Naive thymus-derived CD8-positive, alpha-beta T cell (primary cell): Measurements from ENCODE around the gene FAR1. TPM values are rescaled to one million over a fixed set of nuclear protein-coding genes. Genes with fewer than 3 reads are reported as not detected.
"Not testable (repeated sequence)": the region's sequence is repeated elsewhere in the genome, so short reads cannot be mapped to it uniquely, and the experiment has no call there.

Source experiments
- ATAC-seq, 2 donors: fragments of 150-1000 bp; cut with Tn5 transposase in 1 of 2; sonication (Bioruptor Pico), chemical (Tn5 transposase) in 1 of 2; 1 replicate in 1 of 2; 2 replicates in 1 of 2; pipeline ENCODE4 v1.10.0; 2021; ENCODE audit warnings: mild to moderate bottlenecking in 2 of 2, moderate library complexity in 2 of 2
- POLR2A ChIA-PET: fragments of 350-600 bp; sonication (Branson Sonifier 250); formaldehyde crosslinking; loops from one replicate; lab custom pipeline; 2021; ENCODE audit warnings: antibody characterized with exemption; lab: Charles Lee
- DNase-seq, 10 donors: peaks; one replicate each; pipeline versions ENCODE4 v3.0.0 to v3.0.0-alpha.2; 2020 to 2022
- H3K27ac Mint-ChIP-seq, 10 donors: one replicate each; pipeline ENCODE4 v1.8.0; 2020 to 2022; ENCODE audit warnings: mild to moderate bottlenecking in 10 of 10, mixed read lengths in 10 of 10, moderate library complexity in 4 of 10, inconsistent platforms in 1 of 10
- H3K27me3 Mint-ChIP-seq, 5 donors: one replicate each; pipeline ENCODE4 v1.8.0; 2021 to 2022; ENCODE audit warnings: mixed read lengths in 5 of 5
- H3K36me3 Mint-ChIP-seq, 3 donors: one replicate each; pipeline ENCODE4 v1.8.0; 2020 to 2022; ENCODE audit warnings: mixed read lengths in 3 of 3, mild to moderate bottlenecking in 2 of 3, inconsistent platforms in 1 of 3
- H3K4me1 Mint-ChIP-seq, 4 donors: one replicate each; pipeline ENCODE4 v1.8.0; 2021 to 2022; ENCODE audit warnings: mixed read lengths in 4 of 4
- H3K4me3 Mint-ChIP-seq, 10 donors: one replicate each; pipeline ENCODE4 v1.8.0; 2020 to 2022; ENCODE audit warnings: mild to moderate bottlenecking in 10 of 10, mixed read lengths in 10 of 10, moderate library complexity in 6 of 10, inconsistent platforms in 1 of 10
- H3K9me3 Mint-ChIP-seq, 9 donors: one replicate each; pipeline ENCODE4 v1.8.0; 2020 to 2022; ENCODE audit warnings: mixed read lengths in 9 of 9, mild to moderate bottlenecking in 3 of 9, inconsistent platforms in 1 of 9, moderate library complexity in 1 of 9
- polyA plus RNA-seq, 3 donors: library from polyadenylated mRNA; unstranded; fragments of 300-500 nt; fragmentation: Illumina TruSeq; gene quantifications; one replicate each; pipeline ENCODE4 v1.2.3, GENCODE V29; 2021
- total RNA-seq, 8 experiments: library from RNA in 2 of 8; stranded (reverse) in 2 of 8; gene quantifications; one replicate each; pipeline ENCODE4 v1.2.3 and lab custom pipeline; 2021 to 2026

The FAR1 gene
- total and polyA plus RNA-seq, 5 experiments from 2014 or later, result 6.0 to 38.1 (median 12.8) TPM

GRCh38 chr11:13726456-13726855 is 58.0 kb downstream of the FAR1 start:
- no peak overlapping the region for H3K4me3 Mint-ChIP-seq
- H3K9me3 Mint-ChIP-seq, result no peaks in the 10 kb centered on the region
- H3K36me3 Mint-ChIP-seq, result peaks cover 22 to 69% (median 25%) of the 10 kb centered on the region in 3 donors
- POLR2A ChIA-PET, result no interaction called here
- H3K27me3 Mint-ChIP-seq, result no peaks in the 10 kb centered on the region
- no peaks in the 10 kb centered on the region for H3K4me1 Mint-ChIP-seq
- no peak for DNase-seq
- H3K27ac Mint-ChIP-seq, result no peak overlapping the region
- no peak for ATAC-seq

GRCh38 chr11:13728076-13728475 is 59.6 kb downstream of the FAR1 start:
- DNase-seq, result no peak
- Mint-ChIP-seq H3K36me3 (peaks cover 18 to 54% (median 22%) of the 10 kb centered on the region in 3 donors), H3K4me3 (no peak overlapping the region), H3K9me3 (no peaks in the 10 kb centered on the region), H3K27ac (no peak overlapping the region), H3K4me1 (no peaks in the 10 kb centered on the region), H3K27me3 (no peaks in the 10 kb centered on the region)
- POLR2A ChIA-PET, result no interaction called here
- no peak for ATAC-seq

- Mint-ChIP-seq H3K4me3 (no peak overlapping the region), H3K4me1 (peaks cover 0 to 2% (median 0%) of the 10 kb centered on the region in 4 donors), H3K27ac (no peak overlapping the region), H3K9me3 (no peaks in the 10 kb centered on the region), H3K27me3 (peaks cover 0 to 2% (median 0%) of the 10 kb centered on the region in 5 donors), H3K36me3 (peaks cover 0 to 3% (median 0%) of the 10 kb centered on the region in 3 donors)
- no peak for ATAC-seq
- POLR2A ChIA-PET, result no interaction called here
- DNase-seq, result no peak
Observed at GRCh38 chr11:13734530-13734929, 66.1 kb downstream of the FAR1 start.

- peaks cover 24 to 61% (median 40%) of the 10 kb centered on the region in 5 donors for H3K27me3 Mint-ChIP-seq
Observed at GRCh38 chr11:13745165-13745564, 76.7 kb downstream of the FAR1 start.

GRCh38 chr11:13753316-13753715 is 84.8 kb downstream of the FAR1 start:
- H3K4me3 Mint-ChIP-seq, POLR2A ChIA-PET, H3K27ac Mint-ChIP-seq, ATAC-seq, H3K4me1 Mint-ChIP-seq, DNase-seq: not testable (repeated sequence)
- Mint-ChIP-seq H3K27me3 (peaks cover 0 to 12% (median 10%) of the 10 kb centered on the region in 5 donors), H3K36me3 (peaks cover 0 to 14% (median 7%) of the 10 kb centered on the region in 3 donors), H3K9me3 (peaks cover 0 to 20% (median 1%) of the 10 kb centered on the region in 9 donors)

More at GRCh38 chr11:13745165-13745564, 76.7 kb downstream of the FAR1 start:
- Mint-ChIP-seq H3K27ac (no peak overlapping the region), H3K4me3 (no peak overlapping the region), H3K9me3 (peaks cover 0 to 9% (median 0%) of the 10 kb centered on the region in 9 donors), H3K4me1 (peaks cover 0 to 3% (median 0%) of the 10 kb centered on the region in 4 donors), H3K36me3 (peaks cover 0 to 7% (median 0%) of the 10 kb centered on the region in 3 donors)
- DNase-seq (no peak), ATAC-seq (no peak)
- POLR2A ChIA-PET, result no interaction called here

GRCh38 chr11:13759050-13759449 is 90.6 kb downstream of the FAR1 start:
- DNase-seq (no peak), ATAC-seq (no peak)
- Mint-ChIP-seq H3K4me1 (no peaks in the 10 kb centered on the region), H3K4me3 (no peak overlapping the region), H3K36me3 (no peaks in the 10 kb centered on the region), H3K27me3 (no peaks in the 10 kb centered on the region), H3K9me3 (no peaks in the 10 kb centered on the region), H3K27ac (no peak overlapping the region)
- POLR2A ChIA-PET, result no interaction called here

GRCh38 chr11:13760115-13760514 is 91.6 kb downstream of the FAR1 start:
- DNase-seq, result no peak
- H3K4me1 Mint-ChIP-seq, result no peaks in the 10 kb centered on the region
- POLR2A ChIA-PET, result no interaction called here

GRCh38 chr11:13761250-13761649 is 92.8 kb downstream of the FAR1 start:
- DNase-seq (no peak), ATAC-seq (no peak)
- Mint-ChIP-seq H3K36me3 (no peaks in the 10 kb centered on the region), H3K27me3 (peaks cover 0 to 3% (median 0%) of the 10 kb centered on the region in 5 donors), H3K9me3 (no peaks in the 10 kb centered on the region), H3K4me1 (no peaks in the 10 kb centered on the region), H3K4me3 (no peak overlapping the region), H3K27ac (no peak overlapping the region)
- POLR2A ChIA-PET, result no interaction called here

More at GRCh38 chr11:13760115-13760514, 91.6 kb downstream of the FAR1 start:
- Mint-ChIP-seq H3K36me3 (no peaks in the 10 kb centered on the region), H3K27ac (peak overlapping the region in 1 of 10 donors; percentile 0), H3K27me3 (peaks cover 0 to 3% (median 0%) of the 10 kb centered on the region in 5 donors), H3K9me3 (no peaks in the 10 kb centered on the region), H3K4me3 (no peak overlapping the region)
- ATAC-seq, result no peak

GRCh38 chr11:13761716-13762115 is 93.2 kb downstream of the FAR1 start:
- Mint-ChIP-seq H3K36me3 (no peaks in the 10 kb centered on the region), H3K27ac (no peak overlapping the region), H3K4me1 (no peaks in the 10 kb centered on the region), H3K9me3 (no peaks in the 10 kb centered on the region), H3K27me3 (peaks cover 0 to 3% (median 0%) of the 10 kb centered on the region in 5 donors), H3K4me3 (no peak overlapping the region)
- ATAC-seq (no peak), DNase-seq (no peak)
- POLR2A ChIA-PET, result no interaction called here

- Mint-ChIP-seq H3K27me3 (peaks cover 0 to 3% (median 0%) of the 10 kb centered on the region in 5 donors), H3K4me1 (no peaks in the 10 kb centered on the region), H3K27ac (no peak overlapping the region), H3K4me3 (no peak overlapping the region), H3K9me3 (no peaks in the 10 kb centered on the region), H3K36me3 (no peaks in the 10 kb centered on the region)
- POLR2A ChIA-PET, result no interaction called here
- ATAC-seq (no peak), DNase-seq (no peak)
Observed at GRCh38 chr11:13762718-13763117, 94.2 kb downstream of the FAR1 start.

- POLR2A ChIA-PET, result no interaction called here
- no peak overlapping the region for H3K4me3 Mint-ChIP-seq
- no peaks in the 10 kb centered on the region for H3K4me1 Mint-ChIP-seq
- no peak for ATAC-seq
- no peaks in the 10 kb centered on the region for H3K36me3 Mint-ChIP-seq
- no peak for DNase-seq
- H3K9me3 Mint-ChIP-seq, result no peaks in the 10 kb centered on the region
- H3K27ac Mint-ChIP-seq, result no peak overlapping the region
- H3K27me3 Mint-ChIP-seq, result peaks cover 0 to 3% (median 0%) of the 10 kb centered on the region in 5 donors
Observed at GRCh38 chr11:13763341-13763740, 94.9 kb downstream of the FAR1 start.

GRCh38 chr11:13765886-13766285 is 97.4 kb downstream of the FAR1 start:
- Mint-ChIP-seq H3K36me3 (no peaks in the 10 kb centered on the region), H3K4me1 (no peaks in the 10 kb centered on the region), H3K27ac (peak overlapping the region in 1 of 10 donors; percentile 71), H3K4me3 (no peak overlapping the region), H3K27me3 (peaks cover 0 to 3% (median 0%) of the 10 kb centered on the region in 5 donors), H3K9me3 (no peaks in the 10 kb centered on the region)
- DNase-seq (no peak), ATAC-seq (no peak)
- POLR2A ChIA-PET, result no interaction called here

- no peaks in the 10 kb centered on the region for H3K9me3 Mint-ChIP-seq
- DNase-seq (no peak), ATAC-seq (no peak)
- POLR2A ChIA-PET, result interaction anchor here (0.6 kb wide), 1 partner anchor 468 kb away, joined by 3 read pairs; no protein-coding TSS in a partner anchor
- no peak overlapping the region for H3K4me3 Mint-ChIP-seq
- no peak overlapping the region for H3K27ac Mint-ChIP-seq
- H3K36me3 Mint-ChIP-seq, result no peaks in the 10 kb centered on the region
- H3K27me3 Mint-ChIP-seq, result peaks cover 0 to 3% (median 0%) of the 10 kb centered on the region in 5 donors
- H3K4me1 Mint-ChIP-seq, result peaks cover 0 to 1% (median under 1%) of the 10 kb centered on the region in 4 donors
Observed at GRCh38 chr11:13767471-13767870, 99.0 kb downstream of the FAR1 start.

- Mint-ChIP-seq H3K9me3 (no peaks in the 10 kb centered on the region), H3K27ac (no peak overlapping the region), H3K4me3 (no peak overlapping the region), H3K27me3 (peaks cover 0 to 3% (median 0%) of the 10 kb centered on the region in 5 donors), H3K36me3 (no peaks in the 10 kb centered on the region), H3K4me1 (peaks cover 0 to 4% (median 2%) of the 10 kb centered on the region in 4 donors)
- ATAC-seq (no peak), DNase-seq (no peak)
- POLR2A ChIA-PET, result no interaction called here
Observed at GRCh38 chr11:13769188-13769587, 100.7 kb downstream of the FAR1 start.
